HK-2 (cell line): ENCODE results near the gene PCDHGC5.

Experiments used
- DNase-seq: peaks from one replicate; pipeline ENCODE4 v3.0.0-alpha.2; 2018; ENCODE audit not compliant: unreplicated experiment

Gene PCDHGC5

GRCh38 chr5:141529873-141530272 lies 41.0 kb downstream of the PCDHGC5 start:
- DNase-seq: no peak

GRCh38 chr5:141532726-141533125 lies 43.8 kb downstream of the PCDHGC5 start:
- no peak for DNase-seq

- DNase-seq: no peak
Observed at GRCh38 chr5:141533897-141534296, 45.0 kb downstream of the PCDHGC5 start.

- DNase-seq: no peak
Observed at GRCh38 chr5:141534492-141535213, 45.8 kb downstream of the PCDHGC5 start.
